ENCODE measurements around the gene LSAMP.

The LSAMP gene

GRCh38 chr3:116007000-116007399 is 438.3 kb downstream of the LSAMP start:
- Histone ChIP-seq H3K18ac (ENCODE audit: low read length) (no peak overlapping the region), H4K5ac (ENCODE audit: low read length) (no peak overlapping the region), H3K36me3 (ENCODE audit: control insufficient read depth, insufficient read depth, low read length) (no peaks in the 10 kb centered on the region), H3K23ac (ENCODE audit: low read length) (no peak overlapping the region), H2BK120ac (ENCODE audit: low read depth, low read length) (no peak overlapping the region), H3K4me2 (ENCODE audit: low read length) (no peak overlapping the region), H3K4me3 (ENCODE audit: low read length) (no peak overlapping the region), H3K27ac (ENCODE audit: low read depth, low read length) (no peak overlapping the region), H3K4me1 (ENCODE audit: control insufficient read depth, low read depth, low read length) (peaks cover 5% of the 10 kb centered on the region), H3K79me1 (ENCODE audit: low read length) (no peaks in the 10 kb centered on the region), H2AK5ac (ENCODE audit: low read length) (no peak overlapping the region), H3K56ac (ENCODE audit: low read length) (no peak overlapping the region), H3K9ac (ENCODE audit: low read length) (no peak overlapping the region), H3K27me3 (ENCODE audit: insufficient read depth, low read length, poor library complexity) (no peaks in the 10 kb centered on the region), H2BK5ac (ENCODE audit: low read length) (no peak overlapping the region), H4K8ac (ENCODE audit: low read depth, low read length) (no peak overlapping the region), H3K4ac (ENCODE audit: low read depth, low read length) (no peak overlapping the region), H2BK15ac (replicated peaks; ENCODE audit: low read depth) (no peak overlapping the region), H3K79me2 (ENCODE audit: control insufficient read depth, insufficient read depth, low read length) (no peaks in the 10 kb centered on the region)
- DNase-seq, result no peak
- WGBS (ENCODE audit: extremely low coverage, insufficient coverage, low lambda C conversion rate), result no CpG with 5 or more reads among the region's 2 CpGs

DNA sequence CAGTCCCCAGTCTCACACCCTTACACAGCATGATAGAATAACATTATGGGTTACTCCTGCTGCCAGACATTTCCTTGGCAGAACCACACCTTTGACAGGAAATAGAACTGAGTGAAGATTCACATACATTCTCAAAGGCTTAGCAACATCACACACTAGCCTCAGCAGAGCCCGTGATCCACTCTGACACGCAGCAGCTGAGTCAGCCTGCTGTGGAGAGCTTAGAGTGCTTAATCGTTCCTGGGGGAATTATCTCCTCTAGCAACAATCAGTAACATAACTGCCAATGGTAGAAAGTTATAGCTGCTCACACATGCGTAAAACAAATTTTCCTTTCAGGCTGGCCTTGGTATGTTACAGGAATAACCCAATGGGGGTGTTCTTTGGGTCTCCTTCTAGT is 439.9 kb downstream of the LSAMP start:
- no peaks in the 10 kb centered on the region for H3K79me1 ChIP-seq (ENCODE audit: low read length)
- no peak overlapping the region for H2AK5ac ChIP-seq (ENCODE audit: low read length)
- whole genome bisulfite sequencing (ENCODE audit: extremely low coverage, insufficient coverage, low lambda C conversion rate), result no CpG with 5 or more reads among the region's 4 CpGs
- DNase-seq, result peak; percentile 96
- H3K27me3 ChIP-seq (ENCODE audit: insufficient read depth, low read length, poor library complexity), result no peaks in the 10 kb centered on the region
- H3K23ac ChIP-seq (ENCODE audit: low read length), result no peak overlapping the region
- H2BK5ac ChIP-seq (ENCODE audit: low read length), result no peak overlapping the region
- peak overlapping the region; percentile 46 for H3K27ac ChIP-seq (ENCODE audit: low read depth, low read length)
- H3K4ac ChIP-seq (ENCODE audit: low read depth, low read length), result peak overlapping the region; percentile 79
- H3K36me3 ChIP-seq (ENCODE audit: control insufficient read depth, insufficient read depth, low read length), result no peaks in the 10 kb centered on the region
- H3K79me2 ChIP-seq (ENCODE audit: control insufficient read depth, insufficient read depth, low read length), result no peaks in the 10 kb centered on the region
- no peak overlapping the region for H4K5ac ChIP-seq (ENCODE audit: low read length)
- no peak overlapping the region for H3K9ac ChIP-seq (ENCODE audit: low read length)
- H2BK15ac ChIP-seq (replicated peaks; ENCODE audit: low read depth), result no peak overlapping the region
- peak overlapping the region; percentile 56 for H3K18ac ChIP-seq (ENCODE audit: low read length)
- H3K4me3 ChIP-seq (ENCODE audit: low read length), result no peak overlapping the region
- no peak overlapping the region for H4K8ac ChIP-seq (ENCODE audit: low read depth, low read length)
- H3K56ac ChIP-seq (ENCODE audit: low read length), result no peak overlapping the region
- H2BK120ac ChIP-seq (ENCODE audit: low read depth, low read length), result no peak overlapping the region
- peaks cover 5% of the 10 kb centered on the region for H3K4me1 ChIP-seq (ENCODE audit: control insufficient read depth, low read depth, low read length)
- H3K4me2 ChIP-seq (ENCODE audit: low read length), result no peak overlapping the region

GRCh38 chr3:116002235-116002634 is 443.1 kb downstream of the LSAMP start:
- Histone ChIP-seq H4K8ac (ENCODE audit: low read depth, low read length) (no peak overlapping the region), H3K27me3 (ENCODE audit: insufficient read depth, low read length, poor library complexity) (no peaks in the 10 kb centered on the region), H3K23ac (ENCODE audit: low read length) (no peak overlapping the region), H4K5ac (ENCODE audit: low read length) (no peak overlapping the region), H3K36me3 (ENCODE audit: control insufficient read depth, insufficient read depth, low read length) (no peaks in the 10 kb centered on the region), H3K18ac (ENCODE audit: low read length) (peak overlapping the region; percentile 86), H3K79me2 (ENCODE audit: control insufficient read depth, insufficient read depth, low read length) (no peaks in the 10 kb centered on the region), H2AK5ac (ENCODE audit: low read length) (no peak overlapping the region), H3K4me3 (ENCODE audit: low read length) (no peak overlapping the region), H3K4ac (ENCODE audit: low read depth, low read length) (peak overlapping the region; percentile 52), H2BK5ac (ENCODE audit: low read length) (peak overlapping the region; percentile 68), H3K4me1 (ENCODE audit: control insufficient read depth, low read depth, low read length) (peaks cover 12% of the 10 kb centered on the region), H3K9ac (ENCODE audit: low read length) (no peak overlapping the region), H3K27ac (ENCODE audit: low read depth, low read length) (no peak overlapping the region), H2BK120ac (ENCODE audit: low read depth, low read length) (peak overlapping the region; percentile 64), H2BK15ac (replicated peaks; ENCODE audit: low read depth) (no peak overlapping the region), H3K56ac (ENCODE audit: low read length) (no peak overlapping the region), H3K4me2 (ENCODE audit: low read length) (no peak overlapping the region), H3K79me1 (ENCODE audit: low read length) (no peaks in the 10 kb centered on the region)
- no peak for DNase-seq
- no CpG with 5 or more reads among the region's 2 CpGs for WGBS (ENCODE audit: extremely low coverage, insufficient coverage, low lambda C conversion rate)

GRCh38 chr3:116001151-116001621 is 444.1 kb downstream of the LSAMP start:
- no peaks in the 10 kb centered on the region for H3K27me3 ChIP-seq (ENCODE audit: insufficient read depth, low read length, poor library complexity)
- H3K79me2 ChIP-seq (ENCODE audit: control insufficient read depth, insufficient read depth, low read length), result no peaks in the 10 kb centered on the region
- no peak overlapping the region for H2BK120ac ChIP-seq (ENCODE audit: low read depth, low read length)
- DNase-seq, result no peak
- no peak overlapping the region for H3K23ac ChIP-seq (ENCODE audit: low read length)
- no peak overlapping the region for H3K56ac ChIP-seq (ENCODE audit: low read length)
- H2BK5ac ChIP-seq (ENCODE audit: low read length), result no peak overlapping the region
- H3K9ac ChIP-seq (ENCODE audit: low read length), result no peak overlapping the region
- no peak overlapping the region for H4K8ac ChIP-seq (ENCODE audit: low read depth, low read length)
- H3K4ac ChIP-seq (ENCODE audit: low read depth, low read length), result no peak overlapping the region
- no peak overlapping the region for H4K5ac ChIP-seq (ENCODE audit: low read length)
- WGBS (ENCODE audit: extremely low coverage, insufficient coverage, low lambda C conversion rate), result no CpG with 5 or more reads among the region's 1 CpG
- H3K27ac ChIP-seq (ENCODE audit: low read depth, low read length), result no peak overlapping the region
- H3K36me3 ChIP-seq (ENCODE audit: control insufficient read depth, insufficient read depth, low read length), result no peaks in the 10 kb centered on the region
- peaks cover 12% of the 10 kb centered on the region for H3K4me1 ChIP-seq (ENCODE audit: control insufficient read depth, low read depth, low read length)
- H3K4me2 ChIP-seq (ENCODE audit: low read length), result no peak overlapping the region
- H3K4me3 ChIP-seq (ENCODE audit: low read length), result no peak overlapping the region
- H2BK15ac ChIP-seq (replicated peaks; ENCODE audit: low read depth), result peak overlapping the region; percentile 8
- H3K79me1 ChIP-seq (ENCODE audit: low read length), result no peaks in the 10 kb centered on the region
- no peak overlapping the region for H2AK5ac ChIP-seq (ENCODE audit: low read length)
- H3K18ac ChIP-seq (ENCODE audit: low read length), result peak overlapping the region; percentile 40

GRCh38 chr3:116000311-116000710 is 445.0 kb downstream of the LSAMP start:
- Histone ChIP-seq H3K9ac (ENCODE audit: low read length) (no peak overlapping the region), H3K27ac (ENCODE audit: low read depth, low read length) (no peak overlapping the region), H3K36me3 (ENCODE audit: control insufficient read depth, insufficient read depth, low read length) (no peaks in the 10 kb centered on the region), H4K8ac (ENCODE audit: low read depth, low read length) (no peak overlapping the region), H3K4me2 (ENCODE audit: low read length) (no peak overlapping the region), H2BK15ac (replicated peaks; ENCODE audit: low read depth) (no peak overlapping the region), H3K4me1 (ENCODE audit: control insufficient read depth, low read depth, low read length) (peaks cover 10% of the 10 kb centered on the region), H3K27me3 (ENCODE audit: insufficient read depth, low read length, poor library complexity) (no peaks in the 10 kb centered on the region), H3K4ac (ENCODE audit: low read depth, low read length) (peak overlapping the region; percentile 65), H2BK120ac (ENCODE audit: low read depth, low read length) (no peak overlapping the region), H2AK5ac (ENCODE audit: low read length) (no peak overlapping the region), H4K5ac (ENCODE audit: low read length) (no peak overlapping the region), H3K79me2 (ENCODE audit: control insufficient read depth, insufficient read depth, low read length) (no peaks in the 10 kb centered on the region), H3K23ac (ENCODE audit: low read length) (no peak overlapping the region), H3K79me1 (ENCODE audit: low read length) (no peaks in the 10 kb centered on the region), H3K4me3 (ENCODE audit: low read length) (no peak overlapping the region), H2BK5ac (ENCODE audit: low read length) (no peak overlapping the region), H3K18ac (ENCODE audit: low read length) (no peak overlapping the region), H3K56ac (ENCODE audit: low read length) (peak overlapping the region; percentile 44)
- WGBS (ENCODE audit: extremely low coverage, insufficient coverage, low lambda C conversion rate), result no CpG with 5 or more reads among the region's 3 CpGs
- peak; percentile 64 for DNase-seq

- Histone ChIP-seq H3K4me1 (ENCODE audit: control insufficient read depth, low read depth, low read length) (peaks cover 7% of the 10 kb centered on the region), H2AK5ac (ENCODE audit: low read length) (no peak overlapping the region), H2BK15ac (replicated peaks; ENCODE audit: low read depth) (no peak overlapping the region), H3K79me1 (ENCODE audit: low read length) (no peaks in the 10 kb centered on the region), H2BK5ac (ENCODE audit: low read length) (no peak overlapping the region), H3K79me2 (ENCODE audit: control insufficient read depth, insufficient read depth, low read length) (no peaks in the 10 kb centered on the region), H3K9ac (ENCODE audit: low read length) (no peak overlapping the region), H3K23ac (ENCODE audit: low read length) (no peak overlapping the region), H3K4me3 (ENCODE audit: low read length) (no peak overlapping the region), H4K8ac (ENCODE audit: low read depth, low read length) (no peak overlapping the region), H3K27me3 (ENCODE audit: insufficient read depth, low read length, poor library complexity) (no peaks in the 10 kb centered on the region), H4K5ac (ENCODE audit: low read length) (no peak overlapping the region), H3K56ac (ENCODE audit: low read length) (no peak overlapping the region), H3K4ac (ENCODE audit: low read depth, low read length) (no peak overlapping the region), H3K27ac (ENCODE audit: low read depth, low read length) (no peak overlapping the region), H3K4me2 (ENCODE audit: low read length) (no peak overlapping the region), H3K36me3 (ENCODE audit: control insufficient read depth, insufficient read depth, low read length) (no peaks in the 10 kb centered on the region), H3K18ac (ENCODE audit: low read length) (no peak overlapping the region), H2BK120ac (ENCODE audit: low read depth, low read length) (no peak overlapping the region)
- WGBS (ENCODE audit: extremely low coverage, insufficient coverage, low lambda C conversion rate), result no CpG with 5 or more reads among the region's 4 CpGs
- DNase-seq, result peak; percentile 84
These were observed 445.7 kb downstream of the LSAMP start for GRCh38 chr3:115999613-116000012.

Data from mesendoderm (in vitro differentiated cells).